Calu3 (cell line): ENCODE data around the gene SLC35F1. TPM values are rescaled to one million over a fixed set of nuclear protein-coding genes. Genes with fewer than 3 reads are reported as not detected.

Source experiments
- BruUV-seq: library from RNA; stranded (reverse); fragments of 400-500 nt; replicated peaks from 2 replicates; lab custom pipeline; 2021; lab: Mats Ljungman, UMichigan
- CTCF ChIA-PET: fragments of 300-600 bp; sonication (Branson Sonifier 250); formaldehyde crosslinking; loops from one replicate; lab custom pipeline; 2022; ENCODE audit warnings: antibody characterized with exemption; lab: Charles Lee
- DNase-seq: peaks from one replicate; pipeline ENCODE4 v3.0.0; 2022
- H3K27ac Mint-ChIP-seq: one replicate; pipeline ENCODE4 v1.8.0; 2022; ENCODE audit warnings: mixed read lengths; ENCODE audit not compliant: unreplicated experiment
- H3K27me3 Mint-ChIP-seq: one replicate; pipeline ENCODE4 v1.8.0; 2022; ENCODE audit warnings: mixed read lengths; ENCODE audit not compliant: unreplicated experiment
- H3K36me3 Mint-ChIP-seq: one replicate; pipeline ENCODE4 v1.8.0; 2022; ENCODE audit warnings: mild to moderate bottlenecking, moderate library complexity, mixed read lengths; ENCODE audit not compliant: insufficient read depth, unreplicated experiment
- H3K4me1 Mint-ChIP-seq: one replicate; pipeline ENCODE4 v1.8.0; 2022; ENCODE audit warnings: mild to moderate bottlenecking, low read depth, mixed read lengths; ENCODE audit not compliant: unreplicated experiment
- H3K4me3 Mint-ChIP-seq: one replicate; pipeline ENCODE4 v1.8.0; 2022; ENCODE audit warnings: mild to moderate bottlenecking, low read depth, moderate library complexity, mixed read lengths; ENCODE audit not compliant: unreplicated experiment
- H3K9me3 Mint-ChIP-seq: one replicate; pipeline ENCODE4 v1.8.0; 2022; ENCODE audit warnings: low read depth, mixed read lengths; ENCODE audit not compliant: unreplicated experiment
- intact Hi-C: fragments of 100-400 bp; cut with micrococcal nuclease; formaldehyde crosslinking; loops from one replicate; pipeline ENCODE4 v1.10.0; 2022; ENCODE audit not compliant: unreplicated experiment
- total RNA-seq: library from RNA; stranded (reverse); gene quantifications from 2 replicates; pipeline ENCODE4 v1.2.3, GENCODE V29; 2022
- TF ChIP-seq, protein P1 (sequence below): fragments of 200-600 bp; IDR thresholded peaks from one replicate; pipeline ENCODE4 v1.8.0; 2022; ENCODE audit warnings: antibody characterized with exemption; ENCODE audit not compliant: unreplicated experiment

Gene SLC35F1
- total RNA-seq, 1 experiment from 2014 or later, result not detected

DNA sequence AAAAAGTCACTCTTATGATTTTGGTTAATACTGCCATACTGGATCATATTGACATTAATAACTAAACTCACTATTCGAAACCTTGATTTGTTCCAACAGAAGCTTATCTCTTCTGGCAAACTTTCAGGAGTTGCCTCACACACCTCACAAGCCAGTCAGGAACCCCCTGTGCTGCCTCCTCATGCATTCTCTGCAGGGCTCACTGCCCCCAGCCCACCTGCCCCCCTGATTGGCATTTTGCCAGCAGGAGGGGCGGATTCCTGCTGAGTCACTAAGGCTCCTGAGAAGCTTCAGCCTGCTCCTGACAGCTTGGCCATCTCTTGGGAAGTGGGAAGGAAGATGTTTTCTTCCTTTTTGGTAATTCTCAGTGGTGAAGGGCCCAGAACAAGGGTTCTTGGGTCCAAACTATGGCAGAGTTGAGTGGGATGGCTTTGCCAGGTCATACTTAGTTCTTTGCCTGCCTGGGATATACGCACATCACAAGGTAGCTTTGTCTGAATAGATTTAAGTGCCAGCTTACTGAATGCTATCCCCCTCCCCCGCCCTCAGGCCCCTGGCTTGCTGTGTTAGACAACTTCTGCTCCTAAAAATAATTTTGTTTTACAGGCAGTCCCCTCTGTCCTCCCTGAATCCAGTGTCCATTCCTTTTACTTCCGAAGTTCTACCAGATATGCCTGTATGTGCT, 31.4 kb downstream of the SLC35F1 start:
- Mint-ChIP-seq H3K9me3 (no peaks in the 10 kb centered on the region), H3K4me1 (no peaks in the 10 kb centered on the region), H3K36me3 (no peaks in the 10 kb centered on the region), H3K27ac (no peak overlapping the region), H3K27me3 (no peaks in the 10 kb centered on the region), H3K4me3 (no peak overlapping the region)
- CTCF ChIA-PET, result no interaction called here
- DNase-seq, result peak; percentile 34
- intact Hi-C loops, result no loop called here
- TF ChIP-seq, protein P1, sequence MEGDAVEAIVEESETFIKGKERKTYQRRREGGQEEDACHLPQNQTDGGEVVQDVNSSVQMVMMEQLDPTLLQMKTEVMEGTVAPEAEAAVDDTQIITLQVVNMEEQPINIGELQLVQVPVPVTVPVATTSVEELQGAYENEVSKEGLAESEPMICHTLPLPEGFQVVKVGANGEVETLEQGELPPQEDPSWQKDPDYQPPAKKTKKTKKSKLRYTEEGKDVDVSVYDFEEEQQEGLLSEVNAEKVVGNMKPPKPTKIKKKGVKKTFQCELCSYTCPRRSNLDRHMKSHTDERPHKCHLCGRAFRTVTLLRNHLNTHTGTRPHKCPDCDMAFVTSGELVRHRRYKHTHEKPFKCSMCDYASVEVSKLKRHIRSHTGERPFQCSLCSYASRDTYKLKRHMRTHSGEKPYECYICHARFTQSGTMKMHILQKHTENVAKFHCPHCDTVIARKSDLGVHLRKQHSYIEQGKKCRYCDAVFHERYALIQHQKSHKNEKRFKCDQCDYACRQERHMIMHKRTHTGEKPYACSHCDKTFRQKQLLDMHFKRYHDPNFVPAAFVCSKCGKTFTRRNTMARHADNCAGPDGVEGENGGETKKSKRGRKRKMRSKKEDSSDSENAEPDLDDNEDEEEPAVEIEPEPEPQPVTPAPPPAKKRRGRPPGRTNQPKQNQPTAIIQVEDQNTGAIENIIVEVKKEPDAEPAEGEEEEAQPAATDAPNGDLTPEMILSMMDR, result no peak
- BruUV-seq, result no TSS peak

DNA sequence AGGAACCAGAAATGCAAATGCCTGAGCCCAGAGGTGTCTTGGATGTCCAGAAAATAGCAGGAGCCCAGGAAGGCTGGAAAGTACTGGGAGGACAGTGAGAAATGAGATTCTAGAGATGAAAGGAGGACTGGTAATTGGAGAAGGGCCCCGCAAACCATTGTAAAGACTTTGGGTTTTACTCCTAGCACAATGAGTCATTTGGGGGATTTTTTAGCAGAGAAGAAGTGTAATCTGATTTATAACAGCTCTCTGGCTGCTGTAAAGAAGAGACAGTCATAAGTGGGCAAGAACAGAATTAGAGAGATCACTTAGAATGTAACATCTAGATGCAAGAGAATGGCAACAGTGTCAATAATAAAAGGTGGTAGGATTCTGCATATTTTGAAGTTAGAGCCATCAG, 40.2 kb downstream of the SLC35F1 start:
- Mint-ChIP-seq H3K4me1 (no peaks in the 10 kb centered on the region), H3K27ac (no peak overlapping the region), H3K27me3 (no peaks in the 10 kb centered on the region), H3K4me3 (no peak overlapping the region), H3K9me3 (no peaks in the 10 kb centered on the region), H3K36me3 (no peaks in the 10 kb centered on the region)
- DNase-seq, result no peak
- TF ChIP-seq, protein P1, result no peak
- intact Hi-C loops, result no loop called here
- BruUV-seq, result no TSS peak
- CTCF ChIA-PET, result interaction anchor here (0.6 kb wide), 1 partner anchor 608 kb away, joined by 5 read pairs; no protein-coding TSS in a partner anchor

DNA sequence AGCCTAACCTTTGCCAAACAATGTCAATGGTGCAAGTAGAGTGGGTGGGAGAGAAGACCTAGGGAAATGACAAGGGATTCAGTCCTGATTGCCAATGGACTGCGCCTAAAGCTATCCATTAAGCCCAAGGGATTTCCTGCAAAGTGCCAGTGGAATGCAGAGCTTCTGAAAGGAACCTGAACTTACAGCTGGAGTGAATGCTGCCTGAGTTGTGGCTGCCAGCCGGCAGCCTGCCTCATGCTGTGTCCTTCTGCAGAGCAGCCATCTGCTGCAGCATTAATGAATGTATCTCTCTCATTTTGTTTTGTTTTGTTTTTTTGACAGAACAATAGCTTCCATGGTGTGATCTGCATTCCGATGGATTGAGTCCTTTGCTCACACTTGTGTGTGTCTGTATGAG, 44.7 kb downstream of the SLC35F1 start:
- Mint-ChIP-seq H3K27ac (no peak overlapping the region), H3K36me3 (no peaks in the 10 kb centered on the region), H3K4me3 (no peak overlapping the region), H3K9me3 (no peaks in the 10 kb centered on the region), H3K4me1 (no peaks in the 10 kb centered on the region), H3K27me3 (no peaks in the 10 kb centered on the region)
- CTCF ChIA-PET, result no interaction called here
- TF ChIP-seq, protein P1, result no peak
- intact Hi-C loops, result no loop called here
- BruUV-seq, result no TSS peak
- no peak for DNase-seq

DNA sequence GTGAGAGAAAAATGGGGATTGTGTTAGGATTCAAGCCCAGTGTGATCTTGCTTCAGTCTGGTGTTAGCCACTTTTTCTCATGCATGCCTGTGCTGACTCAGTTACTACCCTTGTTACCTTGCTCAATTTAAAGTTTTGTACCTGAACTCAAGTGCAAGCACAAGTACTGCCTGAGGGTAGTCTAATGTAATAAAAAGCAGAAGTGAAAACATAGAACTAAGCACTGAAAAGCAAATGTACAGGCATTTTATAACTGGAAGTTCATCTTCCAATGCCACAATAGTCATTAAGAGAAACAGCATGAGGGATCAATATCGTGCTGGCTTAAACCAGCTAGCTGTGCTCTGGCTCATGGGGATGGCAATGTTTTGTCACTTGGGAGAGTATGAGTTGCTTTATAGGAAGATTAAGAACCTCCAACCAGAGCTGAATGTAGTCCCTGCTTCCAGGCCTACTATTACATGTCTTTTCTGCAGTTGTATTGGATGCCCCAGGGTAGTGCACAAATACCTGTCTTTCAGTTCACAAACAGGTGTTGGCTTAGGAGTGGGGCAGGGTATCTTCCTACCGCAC, 48.7 kb downstream of the SLC35F1 start:
- no peaks in the 10 kb centered on the region for H3K9me3 Mint-ChIP-seq
- CTCF ChIA-PET, result no interaction called here
- H3K27me3 Mint-ChIP-seq, result no peaks in the 10 kb centered on the region
- H3K4me3 Mint-ChIP-seq, result no peak overlapping the region
- TF ChIP-seq, protein P1, result no peak
- BruUV-seq, result no TSS peak
- DNase-seq, result no peak
- intact Hi-C loops, result no loop called here
- no peaks in the 10 kb centered on the region for H3K4me1 Mint-ChIP-seq
- no peak overlapping the region for H3K27ac Mint-ChIP-seq
- H3K36me3 Mint-ChIP-seq, result no peaks in the 10 kb centered on the region
